Measurements from ENCODE around the gene SLC27A1. TPM values are rescaled to one million over a fixed set of nuclear protein-coding genes. Genes with fewer than 3 reads are reported as not detected.

The SLC27A1 gene
- total RNA-seq, 3 donors from 2014 or later (not counting 1 experiment from before 2014, with no cell fraction given) = 12.9 to 26.2 (median 16.3) TPM

- Mint-ChIP-seq H3K27me3 (ENCODE audit: low read depth in 2 of 2) (no peaks in the 10 kb centered on the region), H3K4me1 (peaks cover 16 to 20% of the 10 kb centered on the region in 2 donors), H3K9me3 (no peaks in the 10 kb centered on the region), H3K36me3 (peaks cover 5% of the 10 kb centered on the region), H3K27ac (peak within 1 kb of the TSS; percentile 61 to 79), H3K4me3 (peak within 1 kb of the TSS; percentile 86)
- peak within 1 kb of the TSS; percentile 57 for H3K4me3 ChIP-seq (ENCODE audit: low read length)
- ATAC-seq (peak; percentile 99 to 100 (median 99)), DNase-seq (peak; percentile 97 to 99)
- WGBS (ENCODE audit: insufficient coverage) = 0% methylated on average over 64 of the region's 64 CpGs
- H3K9me3 ChIP-seq (ENCODE audit: control insufficient read depth, insufficient read depth, low read length) = no peaks in the 10 kb centered on the region
- H3K36me3 ChIP-seq (ENCODE audit: control insufficient read depth, insufficient read depth, low read length) = peaks cover 15% of the 10 kb centered on the region
- TF ChIP-seq, protein P1, sequence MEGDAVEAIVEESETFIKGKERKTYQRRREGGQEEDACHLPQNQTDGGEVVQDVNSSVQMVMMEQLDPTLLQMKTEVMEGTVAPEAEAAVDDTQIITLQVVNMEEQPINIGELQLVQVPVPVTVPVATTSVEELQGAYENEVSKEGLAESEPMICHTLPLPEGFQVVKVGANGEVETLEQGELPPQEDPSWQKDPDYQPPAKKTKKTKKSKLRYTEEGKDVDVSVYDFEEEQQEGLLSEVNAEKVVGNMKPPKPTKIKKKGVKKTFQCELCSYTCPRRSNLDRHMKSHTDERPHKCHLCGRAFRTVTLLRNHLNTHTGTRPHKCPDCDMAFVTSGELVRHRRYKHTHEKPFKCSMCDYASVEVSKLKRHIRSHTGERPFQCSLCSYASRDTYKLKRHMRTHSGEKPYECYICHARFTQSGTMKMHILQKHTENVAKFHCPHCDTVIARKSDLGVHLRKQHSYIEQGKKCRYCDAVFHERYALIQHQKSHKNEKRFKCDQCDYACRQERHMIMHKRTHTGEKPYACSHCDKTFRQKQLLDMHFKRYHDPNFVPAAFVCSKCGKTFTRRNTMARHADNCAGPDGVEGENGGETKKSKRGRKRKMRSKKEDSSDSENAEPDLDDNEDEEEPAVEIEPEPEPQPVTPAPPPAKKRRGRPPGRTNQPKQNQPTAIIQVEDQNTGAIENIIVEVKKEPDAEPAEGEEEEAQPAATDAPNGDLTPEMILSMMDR (IDR thresholded peaks at IDR 0.05) = no peak
- H3K27me3 ChIP-seq (ENCODE audit: control insufficient read depth, insufficient read depth, low read length) = no peaks in the 10 kb centered on the region
- peak within 1 kb of the TSS; percentile 32 for H3K27ac ChIP-seq (ENCODE audit: low read length)
- peaks cover 18% of the 10 kb centered on the region for H3K4me1 ChIP-seq (ENCODE audit: control insufficient read depth, insufficient read depth, low read length)
- intact Hi-C loops (cut with micrococcal nuclease) = loop anchor here (1.0 to 5.0 kb wide), 3 partner anchors 17 to 164 kb away; partner anchors contain the start of genes MAP1S and PGLS
Measured at GRCh38 chr19:17555480-17555928, 85.2 kb downstream of the SLC27A1 start, which contains the start of gene COLGALT1. Gene COLGALT1 (plus strand): TSS chr19:17555649. CDS start chr19:17555714, 65 bp downstream.

Other genes starting within 250 kb of the SLC27A1 start
- gene OCEL1, start 244.3 kb upstream of the SLC27A1 start, total RNA-seq = 10 to 100 TPM; 28.1 to 39.1 (median 37.0) TPM
- gene NR2F6, start 224.6 kb upstream of the SLC27A1 start, total RNA-seq = 1 to 10 TPM; 1.3 to 4.2 (median 1.8) TPM
- not detected for gene USHBP1, start 205.8 kb upstream of the SLC27A1 start, total RNA-seq
- gene BABAM1, start 203.1 kb upstream of the SLC27A1 start, total RNA-seq = 100 to 1,000 TPM; 106 to 127 (median 106) TPM
- 1 to 10 TPM; 1.3 to 3.6 (median 2.0) TPM for gene ANKLE1, start 188.6 kb upstream of the SLC27A1 start, total RNA-seq
- 1 to 10 TPM; 7.5 to 10.0 (median 9.7) TPM for gene ABHD8, start 167.1 kb upstream of the SLC27A1 start, total RNA-seq
- 10 to 100 TPM; 26.9 to 40.8 (median 39.4) TPM for gene MRPL34, start 164.7 kb upstream of the SLC27A1 start, total RNA-seq
- gene DDA1, start 161.0 kb upstream of the SLC27A1 start, total RNA-seq = 10 to 100 TPM; 32.2 to 42.5 (median 37.7) TPM
- gene ANO8, start 135.7 kb upstream of the SLC27A1 start, total RNA-seq = 10 to 100 TPM; 18.5 to 24.7 (median 19.1) TPM
- gene GTPBP3, start 133.0 kb upstream of the SLC27A1 start, total RNA-seq = 10 to 100 TPM; 21.6 to 33.0 (median 27.7) TPM
- gene PLVAP, start 93.2 kb upstream of the SLC27A1 start, total RNA-seq = under 1 TPM in 2 of 3 donors, not detected in 1; 0.33 to 0.53 TPM
- gene CCDC194, start 76.3 kb upstream of the SLC27A1 start, total RNA-seq = 1 to 10 TPM in 2 of 3 donors, not detected in 1; 2.7 TPM
- 100 to 1,000 TPM in 2 of 3 donors, 10 to 100 TPM in 1; 84.8 to 106 (median 100) TPM for gene BST2, start 64.9 kb upstream of the SLC27A1 start, total RNA-seq
- 10 to 100 TPM; 28.4 to 30.1 (median 29.4) TPM for gene MVB12A, start 50.5 kb upstream of the SLC27A1 start, total RNA-seq
- gene TMEM221, start 21.9 kb upstream of the SLC27A1 start, total RNA-seq = not detected
- not detected for gene NXNL1, start 9.6 kb upstream of the SLC27A1 start, total RNA-seq
- gene PGLS, start 41.1 kb downstream of the SLC27A1 start, total RNA-seq = 10 to 100 TPM; 52.9 to 58.1 (median 57.8) TPM
- 10 to 100 TPM; 39.0 to 55.4 (median 43.7) TPM for gene COLGALT1, start 85.1 kb downstream of the SLC27A1 start, total RNA-seq
- not detected for gene UNC13A, start 217.8 kb downstream of the SLC27A1 start, total RNA-seq
- 10 to 100 TPM; 41.0 to 59.4 (median 45.8) TPM for gene MAP1S, start 249.0 kb downstream of the SLC27A1 start, total RNA-seq

Data from natural killer cell (primary cell).